Measurements from ENCODE around the gene B3GNT7.

DNA sequence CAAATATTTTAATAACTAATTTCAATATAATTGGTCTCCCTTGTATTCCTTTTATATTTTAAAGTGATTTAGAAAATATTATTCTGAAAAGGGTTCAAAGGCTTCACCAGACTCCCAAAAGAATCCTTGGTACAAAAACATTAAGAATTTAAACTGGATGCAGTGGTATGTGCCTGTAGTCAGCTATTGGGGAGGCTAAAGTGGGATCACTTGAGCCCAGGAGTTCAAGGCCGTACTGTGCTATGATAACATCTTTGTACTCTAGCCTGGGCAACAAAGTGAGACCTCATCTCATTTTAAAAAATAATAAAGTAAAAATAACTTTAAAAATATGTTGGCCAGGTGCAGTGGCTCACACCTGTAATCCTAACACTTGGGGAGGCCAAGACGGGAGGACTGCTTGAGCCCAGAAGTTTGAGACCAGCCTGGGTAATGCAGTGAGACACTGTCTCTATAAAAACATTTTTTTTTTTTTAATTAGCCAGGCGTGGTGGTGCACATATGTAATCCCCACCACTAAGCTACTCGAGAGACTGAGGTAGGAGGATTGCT, 54.1 kb downstream of the B3GNT7 start:
- TF ChIP-seq, protein P1, sequence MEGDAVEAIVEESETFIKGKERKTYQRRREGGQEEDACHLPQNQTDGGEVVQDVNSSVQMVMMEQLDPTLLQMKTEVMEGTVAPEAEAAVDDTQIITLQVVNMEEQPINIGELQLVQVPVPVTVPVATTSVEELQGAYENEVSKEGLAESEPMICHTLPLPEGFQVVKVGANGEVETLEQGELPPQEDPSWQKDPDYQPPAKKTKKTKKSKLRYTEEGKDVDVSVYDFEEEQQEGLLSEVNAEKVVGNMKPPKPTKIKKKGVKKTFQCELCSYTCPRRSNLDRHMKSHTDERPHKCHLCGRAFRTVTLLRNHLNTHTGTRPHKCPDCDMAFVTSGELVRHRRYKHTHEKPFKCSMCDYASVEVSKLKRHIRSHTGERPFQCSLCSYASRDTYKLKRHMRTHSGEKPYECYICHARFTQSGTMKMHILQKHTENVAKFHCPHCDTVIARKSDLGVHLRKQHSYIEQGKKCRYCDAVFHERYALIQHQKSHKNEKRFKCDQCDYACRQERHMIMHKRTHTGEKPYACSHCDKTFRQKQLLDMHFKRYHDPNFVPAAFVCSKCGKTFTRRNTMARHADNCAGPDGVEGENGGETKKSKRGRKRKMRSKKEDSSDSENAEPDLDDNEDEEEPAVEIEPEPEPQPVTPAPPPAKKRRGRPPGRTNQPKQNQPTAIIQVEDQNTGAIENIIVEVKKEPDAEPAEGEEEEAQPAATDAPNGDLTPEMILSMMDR (IDR thresholded peaks at IDR 0.05) = no peak
- TF ChIP-seq SIN3A (IDR thresholded peaks at IDR 0.05; ENCODE audit: borderline replicate concordance, insufficient read depth, low read depth, low read length) = no peak

Data from Panc1 (cell line).